GM18511 (cell line): ENCODE measurements around the gene GPC1.

Experiments used
- ATAC-seq: cut with Tn5 transposase; IDR thresholded peaks from one replicate; pipeline ENCODE4 v1.9.1; 2021; ENCODE audit warnings: mild to moderate bottlenecking, moderate library complexity; ENCODE audit not compliant: unreplicated experiment

The GPC1 gene

GRCh38 chr2:240455272-240455646 lies 19.8 kb downstream of the GPC1 start:
- ATAC-seq: no peak

GRCh38 chr2:240455647-240456446 lies 20.4 kb downstream of the GPC1 start:
- no peak for ATAC-seq

- ATAC-seq: no peak
These were observed 21.2 kb downstream of the GPC1 start for GRCh38 chr2:240456447-240457222.

- ATAC-seq: no peak
These were observed 22.0 kb downstream of the GPC1 start for GRCh38 chr2:240457223-240458043.

GRCh38 chr2:240458044-240458899 lies 22.8 kb downstream of the GPC1 start:
- ATAC-seq: no peak

GRCh38 chr2:240458900-240459391 lies 23.5 kb downstream of the GPC1 start:
- no peak for ATAC-seq

GRCh38 chr2:240459401-240460252 lies 24.2 kb downstream of the GPC1 start:
- ATAC-seq: no peak

GRCh38 chr2:240460253-240460711 lies 24.8 kb downstream of the GPC1 start:
- no peak for ATAC-seq

- no peak for ATAC-seq
These were observed 25.4 kb downstream of the GPC1 start for GRCh38 chr2:240460781-240461431.

GRCh38 chr2:240461471-240462072 lies 26.1 kb downstream of the GPC1 start:
- no peak for ATAC-seq

- no peak for ATAC-seq
These were observed 26.7 kb downstream of the GPC1 start for GRCh38 chr2:240462073-240462706.

- no peak for ATAC-seq
These were observed 27.3 kb downstream of the GPC1 start for GRCh38 chr2:240462707-240463273.

GRCh38 chr2:240463274-240463865 lies 27.9 kb downstream of the GPC1 start:
- ATAC-seq: no peak

GRCh38 chr2:240463866-240464481 lies 28.5 kb downstream of the GPC1 start:
- no peak for ATAC-seq

GRCh38 chr2:240464514-240465241 lies 29.2 kb downstream of the GPC1 start:
- no peak for ATAC-seq

GRCh38 chr2:240465268-240465764 lies 29.9 kb downstream of the GPC1 start:
- ATAC-seq: no peak
